Activated CD4-positive, alpha-beta memory T cell treated with anti-CD3 and anti-CD28 coated beads for 36 hours (primary cell): ENCODE data around the gene TAGLN. TPM values are rescaled to one million over a fixed set of nuclear protein-coding genes. Genes with fewer than 3 reads are reported as not detected.

Experiments
- CTCF ChIA-PET: fragments of 350-600 bp; sonication (Branson Sonifier 250); formaldehyde crosslinking; loops from one replicate; lab custom pipeline; 2021; ENCODE audit warnings: antibody characterized with exemption, inconsistent platforms; lab: Charles Lee
- POLR2A ChIA-PET: fragments of 350-600 bp; sonication (Branson Sonifier 250); formaldehyde crosslinking; loops from one replicate; lab custom pipeline; 2021; ENCODE audit warnings: antibody characterized with exemption; lab: Charles Lee
- DNase-seq: peaks from one replicate; pipeline ENCODE4 v3.0.0-alpha.2; 2020
- H3K27ac Mint-ChIP-seq: one replicate; pipeline ENCODE4 v1.8.0; 2021; ENCODE audit warnings: mixed read lengths
- H3K27me3 Mint-ChIP-seq: one replicate; pipeline ENCODE4 v1.8.0; 2021; ENCODE audit warnings: mixed read lengths
- H3K36me3 Mint-ChIP-seq: one replicate; pipeline ENCODE4 v1.8.0; 2021; ENCODE audit warnings: mixed read lengths
- H3K4me1 Mint-ChIP-seq: one replicate; pipeline ENCODE4 v1.8.0; 2021; ENCODE audit warnings: low read depth, mixed read lengths
- H3K4me3 Mint-ChIP-seq: one replicate; pipeline ENCODE4 v1.8.0; 2021; ENCODE audit warnings: mild to moderate bottlenecking, mixed read lengths
- H3K9me3 Mint-ChIP-seq: one replicate; pipeline ENCODE4 v1.8.0; 2021; ENCODE audit warnings: mixed read lengths
- intact Hi-C: fragments of 100-400 bp; cut with micrococcal nuclease; formaldehyde crosslinking; loops from one replicate; pipeline ENCODE4 v1.15.1; 2023
- total RNA-seq, 2 experiments: library from RNA; stranded (reverse); gene quantifications; one replicate each; pipeline ENCODE4 v1.2.3, GENCODE V29; 2021

TAGLN gene
- total RNA-seq, 2 experiments from 2014 or later: 3.1 to 4.0 TPM

DNA sequence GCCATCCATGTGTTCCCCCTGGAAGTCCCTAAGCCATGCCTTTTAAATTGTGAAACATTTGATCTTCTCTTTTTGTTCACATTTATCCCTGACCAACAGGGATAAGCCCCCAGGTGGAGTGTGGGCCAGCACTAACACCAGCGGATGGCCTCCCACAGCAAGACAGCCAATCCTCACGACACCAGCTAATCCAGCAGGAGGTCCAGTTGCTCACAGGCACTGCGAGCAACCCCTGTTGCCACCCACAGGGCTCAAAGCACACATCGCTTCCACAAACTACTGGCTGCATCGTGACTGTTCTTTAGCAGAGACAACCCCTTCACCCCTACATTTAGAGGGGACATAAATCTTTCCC, 30.7 kb downstream of the TAGLN start:
- Mint-ChIP-seq H3K27me3 (no peaks in the 10 kb centered on the region), H3K27ac (peak overlapping the region; percentile 98), H3K36me3 (peaks cover 52% of the 10 kb centered on the region), H3K4me3 (peak overlapping the region; percentile 99), H3K4me1 (peaks cover 43% of the 10 kb centered on the region), H3K9me3 (no peaks in the 10 kb centered on the region)
- intact Hi-C loops: loop anchor here (1.0 to 5.0 kb wide), 9 partner anchors 52 to 757 kb away; partner anchors contain the start of genes BUD13, IL10RA, SIDT2 and ZPR1
- CTCF ChIA-PET: interaction anchor here (1.0 to 2.8 kb wide), 5 partner anchors 8 to 439 kb away, joined by 3 to 21 read pairs (median 9); partner anchors contain the start of genes APOA5 and SIDT2
- DNase-seq: no peak
- POLR2A ChIA-PET: interaction anchor here (0.6 to 3.3 kb wide), 9 partner anchors 51 to 453 kb away, joined by 3 to 22 read pairs (median 5); partner anchors contain the start of genes CEP164, PAFAH1B2 and SIDT2

DNA sequence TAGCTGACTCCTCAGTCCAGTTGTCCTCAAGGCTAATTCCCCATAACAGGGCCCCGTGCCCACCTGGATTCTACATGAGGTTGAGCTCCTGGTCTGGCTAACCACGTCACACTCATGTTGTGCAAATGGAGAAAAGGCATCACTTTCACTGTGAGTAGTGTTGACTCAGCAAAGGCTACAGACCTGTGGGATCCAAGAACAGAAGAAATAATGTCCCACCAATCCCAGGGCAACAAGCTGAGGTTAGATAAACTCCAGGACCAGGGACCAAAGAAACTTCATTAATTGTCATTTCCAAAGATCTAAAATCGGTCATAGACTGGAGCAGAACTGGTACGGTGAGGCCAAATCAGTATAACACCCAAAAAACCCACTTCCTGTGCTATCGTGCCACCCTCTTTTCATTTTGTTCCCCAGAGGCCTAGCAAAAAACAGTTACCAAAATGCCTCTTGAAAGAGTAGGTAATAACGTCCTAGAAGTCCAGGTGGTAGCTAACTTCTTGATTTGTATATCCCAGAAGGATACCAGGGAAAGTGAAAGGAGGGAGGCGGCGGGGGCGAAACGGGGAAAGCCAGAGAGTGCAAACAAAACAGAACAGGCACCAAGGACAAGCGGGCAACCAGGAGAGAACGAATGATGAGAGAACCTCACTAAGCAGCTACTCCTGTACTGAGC, 31.3 kb downstream of the TAGLN start:
- CTCF ChIA-PET: interaction anchor here (0.7 to 2.8 kb wide), 9 partner anchors 8 to 440 kb away, joined by 3 to 21 read pairs (median 6); partner anchors contain the start of genes APOA5, CEP164 and SIDT2
- H3K36me3 Mint-ChIP-seq: peaks cover 46% of the 10 kb centered on the region
- H3K27me3 Mint-ChIP-seq: no peaks in the 10 kb centered on the region
- intact Hi-C loops: loop anchor here (1.0 to 5.0 kb wide), 9 partner anchors 52 to 757 kb away; partner anchors contain the start of genes BUD13, IL10RA, SIDT2 and ZPR1
- DNase-seq: peak; percentile 77
- POLR2A ChIA-PET: interaction anchor here (0.6 to 3.3 kb wide), 9 partner anchors 51 to 454 kb away, joined by 3 to 22 read pairs (median 5); partner anchors contain the start of genes CEP164, PAFAH1B2 and SIDT2
- H3K27ac Mint-ChIP-seq: peak overlapping the region; percentile 98
- peaks cover 43% of the 10 kb centered on the region for H3K4me1 Mint-ChIP-seq
- H3K9me3 Mint-ChIP-seq: no peaks in the 10 kb centered on the region
- peak overlapping the region; percentile 99 for H3K4me3 Mint-ChIP-seq

DNA sequence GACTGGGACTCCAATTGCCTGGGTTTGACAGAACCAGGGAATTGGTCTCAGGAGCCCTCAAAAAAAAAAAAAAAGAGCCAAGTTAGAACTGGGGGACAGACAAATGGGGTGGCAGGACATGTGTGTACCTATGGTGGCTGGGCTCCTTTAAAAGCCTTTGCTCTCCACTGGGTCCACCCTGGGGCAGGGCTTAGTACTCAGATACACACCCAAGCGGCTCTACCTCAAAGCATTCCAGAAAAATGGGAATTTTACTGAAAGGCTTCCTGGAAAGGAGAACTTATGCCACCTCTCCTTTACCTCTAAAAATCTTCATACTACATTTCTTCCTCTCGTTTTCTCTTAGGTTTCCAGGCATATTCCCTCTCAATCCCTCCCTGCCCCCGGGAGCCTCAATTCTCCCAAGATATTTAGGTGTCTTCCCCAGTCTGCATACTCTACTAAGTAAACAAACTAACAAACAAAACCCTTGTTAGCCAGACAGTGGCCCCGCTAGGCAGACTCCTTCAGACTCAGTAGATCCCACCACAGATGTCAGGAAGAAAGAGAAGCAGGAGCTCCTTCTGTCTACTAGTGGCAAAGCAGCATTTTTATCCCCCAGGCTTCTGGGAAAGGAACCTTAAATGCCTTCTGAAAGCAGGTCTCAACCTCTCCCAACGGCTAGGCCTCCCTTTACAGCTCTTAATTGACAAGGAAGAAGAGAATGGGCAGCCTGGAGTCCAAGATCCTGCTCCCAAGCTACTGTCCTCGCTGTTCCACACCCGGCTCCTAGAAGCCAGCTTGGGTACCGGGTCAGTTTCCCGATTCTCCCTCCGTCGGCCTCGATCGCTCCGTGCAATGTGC, 32.0 kb downstream of the TAGLN start:
- intact Hi-C loops: loop anchor here (1.0 to 5.0 kb wide), 9 partner anchors 53 to 756 kb away; partner anchors contain the start of genes BUD13, IL10RA, SIDT2 and ZPR1
- H3K27me3 Mint-ChIP-seq: no peaks in the 10 kb centered on the region
- POLR2A ChIA-PET: interaction anchor here (1.3 to 3.3 kb wide), 6 partner anchors 52 to 378 kb away, joined by 3 to 22 read pairs (median 6); partner anchors contain the start of genes CEP164, PAFAH1B2 and SIDT2
- H3K4me1 Mint-ChIP-seq: peaks cover 43% of the 10 kb centered on the region
- CTCF ChIA-PET: interaction anchor here (0.7 to 2.8 kb wide), 11 partner anchors 9 to 440 kb away, joined by 3 to 21 read pairs (median 4); partner anchors contain the start of genes APOA5, CEP164, PAFAH1B2 and SIDT2
- peak overlapping the region; percentile 99 for H3K4me3 Mint-ChIP-seq
- no peak for DNase-seq
- no peaks in the 10 kb centered on the region for H3K9me3 Mint-ChIP-seq
- H3K36me3 Mint-ChIP-seq: peaks cover 44% of the 10 kb centered on the region
- H3K27ac Mint-ChIP-seq: peak overlapping the region; percentile 98

DNA sequence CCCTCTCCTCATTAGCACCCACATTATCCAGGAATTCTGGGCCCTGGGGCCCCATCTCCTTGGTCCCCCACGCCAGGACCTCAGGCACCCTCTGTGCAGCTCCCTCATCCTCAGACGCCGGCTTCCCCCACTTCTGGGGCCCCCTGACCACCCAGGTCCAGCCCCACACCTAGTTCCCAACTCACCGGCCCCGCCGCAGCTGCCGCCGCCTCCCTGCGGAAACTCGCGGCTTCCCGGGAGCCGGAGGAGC, 32.6 kb downstream of the TAGLN start, which contains the start of gene PCSK7:
Gene PCSK7, minus strand, starts transcription at position 232 of the 250 bp plus-strand sequence. CDS start 2,229 bp downstream, outside the sequence.
- intact Hi-C loops: loop anchor here (1.0 to 5.0 kb wide), 7 partner anchors 96 to 756 kb away; partner anchors contain the start of genes BUD13, CEP164, IL10RA and ZPR1
- Mint-ChIP-seq H3K4me1 (peaks cover 41% of the 10 kb centered on the region), H3K36me3 (peaks cover 39% of the 10 kb centered on the region)

DNA sequence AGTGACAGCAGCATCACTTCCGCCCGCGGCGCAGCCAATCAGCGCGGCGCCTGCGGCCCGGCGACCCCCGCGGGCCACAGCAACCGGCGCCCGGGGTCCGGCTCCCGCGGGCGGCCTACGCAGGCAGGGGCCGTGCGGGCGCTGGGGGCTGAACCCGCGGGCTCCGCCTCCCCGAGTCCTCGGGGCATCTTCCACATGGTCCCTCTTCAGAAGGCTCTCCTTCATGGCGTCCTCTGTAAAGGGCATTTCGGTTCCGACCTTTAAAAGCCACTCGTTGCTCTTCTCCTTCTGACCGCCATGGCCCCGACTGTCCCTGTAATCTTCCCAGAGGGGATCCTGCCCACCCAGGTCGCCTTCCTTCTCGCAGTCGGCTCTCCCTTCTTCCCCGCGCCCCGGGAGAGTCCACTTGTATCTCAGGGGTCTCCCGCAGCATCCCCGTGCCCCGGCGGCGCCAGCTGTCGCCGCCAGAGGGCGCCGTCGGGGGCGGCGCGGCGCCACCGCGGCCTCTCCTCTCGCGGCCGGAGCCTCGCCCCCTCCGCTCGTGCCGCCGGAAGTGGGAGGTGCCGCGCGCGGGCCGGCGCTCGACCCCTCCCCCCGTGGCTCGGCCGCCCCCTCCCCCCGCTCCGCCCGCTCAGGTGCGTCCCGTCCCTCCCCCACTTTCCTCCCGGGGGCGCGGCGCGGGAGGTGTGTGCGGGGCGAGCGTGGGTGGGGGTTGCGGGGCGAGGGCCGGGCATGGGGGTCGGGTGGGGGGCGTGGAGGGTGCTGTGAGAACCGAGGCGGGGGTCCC, 33.1 kb downstream of the TAGLN start, which contains the start of gene RNF214:
Gene RNF214, plus strand, starts transcription at position 580 of the 787 bp plus-strand sequence. CDS start 1,602 bp downstream, outside the sequence.
- Mint-ChIP-seq H3K27ac (peak within 1 kb of the TSS; percentile 98), H3K27me3 (no peaks in the 10 kb centered on the region), H3K4me1 (peaks cover 37% of the 10 kb centered on the region), H3K36me3 (peaks cover 36% of the 10 kb centered on the region), H3K4me3 (peak within 1 kb of the TSS; percentile 99), H3K9me3 (no peaks in the 10 kb centered on the region)
- POLR2A ChIA-PET: interaction anchor here (1.3 to 3.3 kb wide), 3 partner anchors 53 to 164 kb away, joined by 3 to 22 read pairs (median 17); partner anchors contain the start of genes CEP164 and SIDT2
- intact Hi-C loops: loop anchor here (1.0 to 5.0 kb wide), 7 partner anchors 95 to 755 kb away; partner anchors contain the start of genes BUD13, CEP164, IL10RA and ZPR1
- DNase-seq: peak; percentile 83
- CTCF ChIA-PET: interaction anchor here (0.8 to 2.8 kb wide), 8 partner anchors 10 to 442 kb away, joined by 3 to 21 read pairs (median 5); partner anchors contain the start of genes APOA5, CEP164 and PAFAH1B2

More for the DNA sequence above, 32.6 kb downstream of the TAGLN start, which contains the start of gene PCSK7:
- ChIA-PET POLR2A (interaction anchor here (1.3 to 3.3 kb wide), 4 partner anchors 52 to 378 kb away, joined by 3 to 22 read pairs (median 11); partner anchors contain the start of genes CEP164 and SIDT2), CTCF (interaction anchor here (0.8 to 2.8 kb wide), 9 partner anchors 10 to 441 kb away, joined by 3 to 21 read pairs (median 6); partner anchors contain the start of genes APOA5, CEP164, PAFAH1B2 and SIDT2)
- Mint-ChIP-seq H3K27me3 (no peaks in the 10 kb centered on the region), H3K4me3 (peak within 1 kb of the TSS; percentile 99), H3K9me3 (no peaks in the 10 kb centered on the region), H3K27ac (peak within 1 kb of the TSS; percentile 98)
- DNase-seq: peak; percentile 73

DNA sequence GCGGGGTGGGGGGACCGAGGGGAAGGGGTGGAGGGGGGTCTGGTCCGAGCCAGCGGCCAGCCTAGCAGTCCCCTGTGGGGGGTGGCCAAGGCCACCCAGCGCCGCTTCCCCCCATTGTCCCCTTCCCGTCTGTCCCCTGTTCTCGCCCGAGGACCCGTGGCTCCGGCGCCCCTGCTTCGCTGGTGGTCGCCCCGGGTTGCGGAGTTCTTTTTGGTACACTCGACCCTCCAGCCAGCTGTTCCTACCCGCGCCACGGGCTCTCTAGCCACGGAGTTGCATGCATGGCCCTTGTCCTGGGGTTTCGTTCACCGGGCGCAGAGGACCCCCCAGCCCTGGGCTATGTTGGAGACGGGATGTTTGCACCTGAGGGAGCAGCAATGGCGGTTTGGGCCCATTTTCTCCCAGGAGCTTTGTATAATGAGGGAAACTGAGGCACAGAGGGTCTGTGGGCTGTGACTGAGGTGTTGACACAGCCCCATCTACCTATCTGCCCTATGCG, 33.8 kb downstream of the TAGLN start:
- H3K4me1 Mint-ChIP-seq: peaks cover 37% of the 10 kb centered on the region
- no peaks in the 10 kb centered on the region for H3K27me3 Mint-ChIP-seq
- H3K4me3 Mint-ChIP-seq: peak overlapping the region; percentile 82
- H3K9me3 Mint-ChIP-seq: no peaks in the 10 kb centered on the region
- intact Hi-C loops: loop anchor here (1.0 to 5.0 kb wide), 7 partner anchors 94 to 754 kb away; partner anchors contain the start of genes BUD13, CEP164, IL10RA and ZPR1
- DNase-seq: peak; percentile 29
- peaks cover 29% of the 10 kb centered on the region for H3K36me3 Mint-ChIP-seq
- ChIA-PET CTCF (interaction anchor here (1.5 to 2.6 kb wide), 3 partner anchors 11 to 95 kb away, joined by 3 to 14 read pairs (median 4); partner anchors contain the start of gene CEP164), POLR2A (no interaction called here)
- peak overlapping the region; percentile 69 for H3K27ac Mint-ChIP-seq

DNA sequence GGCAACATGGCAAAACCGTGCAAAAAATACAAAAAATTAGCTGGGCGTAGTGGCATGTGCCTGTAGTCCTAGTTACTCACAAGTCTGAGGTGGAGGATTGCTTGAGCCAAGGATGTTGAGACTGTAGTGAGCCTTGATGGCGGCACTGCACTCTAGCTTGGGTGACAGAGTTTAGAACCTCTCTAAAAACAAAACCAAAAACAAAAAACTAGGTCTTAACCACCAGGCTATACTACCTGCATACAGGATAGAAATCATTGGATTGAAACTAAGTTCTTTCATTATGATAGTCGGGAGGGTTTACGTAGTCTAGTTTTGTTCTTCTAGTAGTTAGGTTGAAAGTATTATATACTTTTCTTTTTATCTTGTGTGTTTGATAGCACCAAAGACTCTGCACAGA, 39.1 kb downstream of the TAGLN start:
- Mint-ChIP-seq H3K27me3 (no peaks in the 10 kb centered on the region), H3K4me1 (peaks cover 20% of the 10 kb centered on the region), H3K9me3 (no peaks in the 10 kb centered on the region), H3K36me3 (peaks cover 10% of the 10 kb centered on the region), H3K4me3 (no peak overlapping the region), H3K27ac (peak overlapping the region; percentile 33)
- ChIA-PET POLR2A (no interaction called here), CTCF (interaction anchor here (1.0 to 1.3 kb wide), 2 partner anchors 11 to 188 kb away, joined by 3 to 4 read pairs; no protein-coding TSS in a partner anchor)
- DNase-seq: no peak
- intact Hi-C loops: no loop called here

DNA sequence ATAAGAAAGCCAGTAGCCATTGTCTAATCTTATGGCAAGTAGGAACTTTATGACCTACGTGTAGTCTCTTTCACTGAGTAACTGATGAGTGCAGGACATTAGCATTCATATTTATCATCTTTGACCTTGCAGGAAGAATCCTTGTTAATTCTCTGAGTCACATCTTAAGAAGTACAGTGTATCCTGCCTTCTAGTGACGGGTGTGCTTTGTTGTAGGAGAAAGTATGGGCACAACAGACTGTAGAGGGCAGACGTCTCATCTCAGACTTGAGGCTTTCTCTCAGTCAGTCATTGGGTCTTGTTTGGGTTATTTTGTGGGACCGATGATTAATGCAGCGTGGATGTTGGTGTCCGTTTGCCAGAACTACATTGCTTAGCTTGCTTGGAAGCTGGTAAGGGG, 40.1 kb downstream of the TAGLN start:
- CTCF ChIA-PET: interaction anchor here (1.0 to 1.4 kb wide), 2 partner anchors 13 to 49 kb away, joined by 3 read pairs; no protein-coding TSS in a partner anchor
- H3K27me3 Mint-ChIP-seq: no peaks in the 10 kb centered on the region
- H3K36me3 Mint-ChIP-seq: peaks cover 12% of the 10 kb centered on the region
- no peak overlapping the region for H3K27ac Mint-ChIP-seq
- POLR2A ChIA-PET: no interaction called here
- intact Hi-C loops: no loop called here
- H3K4me1 Mint-ChIP-seq: peaks cover 10% of the 10 kb centered on the region
- H3K9me3 Mint-ChIP-seq: no peaks in the 10 kb centered on the region
- no peak for DNase-seq
- no peak overlapping the region for H3K4me3 Mint-ChIP-seq

DNA sequence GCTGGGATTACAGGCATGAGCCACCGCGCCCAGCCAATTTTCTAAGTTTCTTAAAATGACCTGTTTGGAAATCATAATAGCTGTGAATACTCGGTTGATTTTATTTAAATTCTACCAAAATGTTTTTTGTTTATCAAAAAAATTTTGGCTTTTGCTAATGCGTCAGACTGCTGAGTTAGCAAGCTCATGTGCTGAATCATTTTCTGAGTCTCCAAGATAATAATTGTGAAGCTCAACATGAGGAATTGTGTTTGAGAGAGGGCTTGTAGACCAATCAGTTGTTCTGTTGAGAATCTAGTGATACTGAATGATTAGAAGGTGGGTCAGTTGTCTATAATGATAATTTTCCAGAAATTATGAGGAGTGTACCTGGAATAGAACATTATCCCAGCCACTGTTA, 49.2 kb downstream of the TAGLN start:
- POLR2A ChIA-PET: no interaction called here

DNA sequence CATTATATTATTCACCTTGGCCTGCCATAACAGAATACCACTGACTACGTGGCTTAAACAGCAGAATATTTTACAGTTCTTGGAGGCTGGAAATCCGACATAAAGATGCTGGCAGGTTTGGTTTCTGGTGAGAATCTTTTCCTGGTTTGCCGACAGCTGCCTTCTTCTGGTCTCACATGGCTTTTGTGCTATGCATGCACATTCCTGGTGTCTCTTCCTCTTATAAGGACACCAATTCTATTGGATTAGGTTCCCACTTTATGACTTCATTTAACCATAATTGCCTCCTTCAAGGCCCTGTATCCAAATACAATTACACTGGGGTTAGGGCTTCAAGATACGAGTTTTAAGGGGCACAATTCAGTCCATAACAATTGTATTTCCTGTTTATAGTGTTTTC, 50.4 kb downstream of the TAGLN start:
- POLR2A ChIA-PET: no interaction called here
- CTCF ChIA-PET: no interaction called here

More for the DNA sequence above, 49.2 kb downstream of the TAGLN start:
- Mint-ChIP-seq H3K4me3 (no peak overlapping the region), H3K9me3 (no peaks in the 10 kb centered on the region), H3K4me1 (no peaks in the 10 kb centered on the region), H3K27me3 (no peaks in the 10 kb centered on the region), H3K27ac (no peak overlapping the region), H3K36me3 (peaks cover 34% of the 10 kb centered on the region)
- CTCF ChIA-PET: no interaction called here
- no peak for DNase-seq
- intact Hi-C loops: no loop called here

More for the DNA sequence above, 50.4 kb downstream of the TAGLN start:
- no peaks in the 10 kb centered on the region for H3K4me1 Mint-ChIP-seq
- intact Hi-C loops: no loop called here
- H3K27ac Mint-ChIP-seq: no peak overlapping the region
- peaks cover 36% of the 10 kb centered on the region for H3K36me3 Mint-ChIP-seq
- DNase-seq: no peak
- no peaks in the 10 kb centered on the region for H3K27me3 Mint-ChIP-seq
- H3K9me3 Mint-ChIP-seq: no peaks in the 10 kb centered on the region
- H3K4me3 Mint-ChIP-seq: no peak overlapping the region
